Measurements from ENCODE around the gene PRR20A. TPM values are rescaled to one million over a fixed set of nuclear protein-coding genes. Genes with fewer than 3 reads are reported as not detected.
A peak's percentile ranks its signal among the peaks of the same experiment; 100 is the strongest.
"Not testable (repeated sequence)": the region's sequence is repeated elsewhere in the genome, so short reads cannot be mapped to it uniquely, and the experiment has no call there.

PRR20A gene
- not detected for total RNA-seq

GRCh38 chr13:57140235-57140968, at the start of gene PRR20A:
Gene PRR20A (plus strand): TSS chr13:57140918. CDS start chr13:57141305, 387 bp downstream.
- H3K4me3 ChIP-seq, ATAC-seq, H3K27ac ChIP-seq, H3K27me3 ChIP-seq, H3K36me3 ChIP-seq, H3K4me1 ChIP-seq, H3K9me3 ChIP-seq: not testable (repeated sequence)
- no CpG with 5 or more reads among the region's 34 CpGs for WGBS, 2 donors (ENCODE audit: low coverage in 1 of 2)

GRCh38 chr13:57114945-57115344, 25.8 kb upstream of the PRR20A start:
- WGBS, 2 donors (ENCODE audit: low coverage in 1 of 2): 94 to 100% methylated on average over 3 to 4 of the region's 4 CpGs
- TF ChIP-seq CTCF (IDR thresholded peaks at IDR 0.05) (no peak), POLR2AphosphoS5 (IDR thresholded peaks at IDR 0.05) (no peak)
- H3K4me1 ChIP-seq: no peaks in the 10 kb centered on the region

GRCh38 chr13:57123681-57124080, 17.0 kb upstream of the PRR20A start:
- Histone ChIP-seq H3K27ac (peak overlapping the region in 1 of 4 donors; percentile 26), H3K9me3 (no peaks in the 10 kb centered on the region), H3K36me3 (no peaks in the 10 kb centered on the region), H3K27me3 (no peaks in the 10 kb centered on the region), H3K4me1 (peaks cover 0 to 9% (median 0%) of the 10 kb centered on the region in 3 donors), H3K4me3 (no peak overlapping the region)
- ATAC-seq: peak; percentile 74
- TF ChIP-seq EP300 (IDR thresholded peaks at IDR 0.05) (no peak), POLR2AphosphoS5 (IDR thresholded peaks at IDR 0.05) (peak; percentile 27), CTCF (IDR thresholded peaks at IDR 0.05) (no peak), POLR2A (IDR thresholded peaks at IDR 0.05) (no peak)
- WGBS, 2 donors (ENCODE audit: low coverage in 1 of 2): 0 to 13% methylated on average over 1 of the region's 1 CpG

More at GRCh38 chr13:57114945-57115344, 25.8 kb upstream of the PRR20A start:
- Histone ChIP-seq H3K36me3 (no peaks in the 10 kb centered on the region), H3K4me3 (no peak overlapping the region), H3K9me3 (peaks cover 0 to 11% (median 0%) of the 10 kb centered on the region in 3 donors), H3K27me3 (no peaks in the 10 kb centered on the region), H3K27ac (no peak overlapping the region)
- ATAC-seq: no peak

- Histone ChIP-seq H3K27me3 (no peaks in the 10 kb centered on the region), H3K36me3 (no peaks in the 10 kb centered on the region), H3K27ac (no peak overlapping the region), H3K4me1 (peaks cover 0 to 2% (median 0%) of the 10 kb centered on the region in 3 donors), H3K9me3 (no peaks in the 10 kb centered on the region), H3K4me3 (no peak overlapping the region)
- no peak for TF ChIP-seq EP300 (IDR thresholded peaks at IDR 0.05)
- TF ChIP-seq POLR2AphosphoS5 (IDR thresholded peaks at IDR 0.05): no peak
- no peak for TF ChIP-seq POLR2A (IDR thresholded peaks at IDR 0.05)
- no peak for TF ChIP-seq CTCF (IDR thresholded peaks at IDR 0.05)
- 85 to 91% methylated on average over 6 of the region's 6 CpGs for WGBS, 2 donors (ENCODE audit: low coverage in 1 of 2)
- ATAC-seq: no peak
These were observed 11.8 kb upstream of the PRR20A start for GRCh38 chr13:57128909-57129308.

GRCh38 chr13:57136093-57136492, 4.6 kb upstream of the PRR20A start:
- TF ChIP-seq POLR2A (IDR thresholded peaks at IDR 0.05) (no peak), CTCF (IDR thresholded peaks at IDR 0.05) (no peak), EP300 (IDR thresholded peaks at IDR 0.05) (no peak), POLR2AphosphoS5 (IDR thresholded peaks at IDR 0.05) (no peak)
- Histone ChIP-seq H3K36me3 (no peaks in the 10 kb centered on the region), H3K27me3 (no peaks in the 10 kb centered on the region), H3K9me3 (no peaks in the 10 kb centered on the region), H3K27ac (no peak overlapping the region), H3K4me3 (no peak overlapping the region), H3K4me1 (no peaks in the 10 kb centered on the region)
- 24 to 44% methylated on average over 2 of the region's 2 CpGs for WGBS, 2 donors (ENCODE audit: low coverage in 1 of 2)
- ATAC-seq: no peak
